ENCODE measurements around the gene HIVEP1. TPM values are rescaled to one million over a fixed set of nuclear protein-coding genes. Genes with fewer than 3 reads are reported as not detected.
A peak's percentile ranks its signal among the peaks of the same experiment; 100 is the strongest.

The HIVEP1 gene
- total and polyA plus RNA-seq, 2 of the 13 experiments (the other 11 are each of a cell fraction or from before 2014, with no cell fraction given) = 7.4 to 9.9 TPM

DNA sequence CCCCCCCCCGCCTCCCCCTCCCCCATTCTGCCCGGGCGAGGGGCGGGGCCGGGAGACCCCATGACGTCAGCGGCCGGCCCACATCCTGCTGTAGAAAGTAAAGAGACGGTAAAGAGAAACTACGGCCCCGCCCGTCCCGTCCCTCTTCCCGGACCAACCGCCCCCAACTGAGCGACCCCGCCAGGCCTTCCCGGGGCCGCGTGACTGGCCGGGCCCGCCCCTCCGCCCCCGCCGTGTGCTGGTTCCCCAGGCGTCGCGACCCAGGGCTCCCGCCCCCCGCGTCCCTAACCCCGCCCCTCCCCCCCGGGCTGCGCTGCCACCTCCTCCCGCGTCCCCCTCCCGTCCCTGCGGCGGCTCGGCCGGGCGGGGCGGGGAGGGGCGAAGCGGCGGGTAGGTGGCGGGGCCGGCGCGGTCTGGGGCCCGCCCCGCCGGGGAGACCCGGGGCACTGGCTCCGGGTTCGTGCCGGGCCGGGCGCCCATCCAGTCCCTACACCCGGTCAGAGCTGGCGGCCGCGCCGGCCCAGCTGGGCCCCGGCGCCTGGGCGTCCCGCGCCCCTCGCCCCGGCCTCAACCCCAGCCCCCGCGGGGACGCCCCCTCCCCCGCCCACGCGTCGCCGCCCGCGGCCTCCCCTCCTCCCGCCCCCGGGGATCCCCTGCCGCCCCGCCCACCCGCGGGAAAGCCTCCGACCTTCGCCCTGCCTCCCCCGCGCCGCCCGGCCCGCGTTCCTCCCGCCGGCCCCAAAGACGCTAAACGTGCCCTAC, 655 bp upstream of the HIVEP1 start (continued):
- TF ChIP-seq ZSCAN21 (CRISPR knock-in tag; IDR thresholded peaks at IDR 0.05; ENCODE audit: borderline replicate concordance) = no peak
- 0 out of 2 replicates have a peak, but pooled peaks have one; percentile 7 for TF ChIP-seq POGZ (CRISPR knock-in tag; IDR thresholded peaks at IDR 0.05)
- peak; percentile 49; the same call in 1 of the 2 replicates for TF ChIP-seq SOX5 (CRISPR knock-in tag; IDR thresholded peaks at IDR 0.05; ENCODE audit: borderline replicate concordance)
- TF ChIP-seq SMAD9 (CRISPR knock-in tag; IDR thresholded peaks at IDR 0.05) = no peak
- TF ChIP-seq, protein P1, sequence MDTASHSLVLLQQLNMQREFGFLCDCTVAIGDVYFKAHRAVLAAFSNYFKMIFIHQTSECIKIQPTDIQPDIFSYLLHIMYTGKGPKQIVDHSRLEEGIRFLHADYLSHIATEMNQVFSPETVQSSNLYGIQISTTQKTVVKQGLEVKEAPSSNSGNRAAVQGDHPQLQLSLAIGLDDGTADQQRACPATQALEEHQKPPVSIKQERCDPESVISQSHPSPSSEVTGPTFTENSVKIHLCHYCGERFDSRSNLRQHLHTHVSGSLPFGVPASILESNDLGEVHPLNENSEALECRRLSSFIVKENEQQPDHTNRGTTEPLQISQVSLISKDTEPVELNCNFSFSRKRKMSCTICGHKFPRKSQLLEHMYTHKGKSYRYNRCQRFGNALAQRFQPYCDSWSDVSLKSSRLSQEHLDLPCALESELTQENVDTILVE (CRISPR knock-in tag; IDR thresholded peaks at IDR 0.05) = peak; percentile 90; the same call in 1 of the 2 replicates

- FAIRE-seq (no peak), ATAC-seq (peak; percentile 52), DNase-seq (ENCODE audit: low spot score) (peak; percentile 49)
- Histone ChIP-seq H2AFZ (ENCODE audit: low read length) (no peak overlapping the region), H3K36me3 (replicated peaks in 1 of 2; ENCODE audit: control insufficient read depth in 1 of 2, insufficient read depth in 2 of 2, low read length in 2 of 2) (peaks cover 4 to 11% of the 10 kb centered on the region in 2 experiments; a peak in 4 of 5 replicates), H3K27me3 (ENCODE audit: control insufficient read depth in 1 of 2, insufficient read depth in 2 of 2, low read length in 2 of 2) (no peaks in the 10 kb centered on the region; a peak in 1 of 5 replicates), H3K4me2 (ENCODE audit: low read depth, low read length) (peak overlapping the region; percentile 77), H3K9ac (ENCODE audit: insufficient read depth, low read depth, low read length) (peak overlapping the region; percentile 84), H4K20me1 (ENCODE audit: insufficient read depth, low read length) (peaks cover 17% of the 10 kb centered on the region), H3K27ac (ENCODE audit: extremely low read length, insufficient read depth, low read length) (peak overlapping the region; percentile 69), H3K79me2 (ENCODE audit: insufficient read depth, low read length) (peaks cover 36% of the 10 kb centered on the region), H3K4me1 (ENCODE audit: insufficient read depth, low read length) (peaks cover 20% of the 10 kb centered on the region), H3K4me3 (replicated peaks in 1 of 3; ENCODE audit: insufficient read depth in 1 of 3, low read depth in 2 of 3, low read length in 3 of 3) (peak overlapping the region; percentile 90 to 93 (median 91)), H3K9me3 (ENCODE audit: low read length) (no peaks in the 10 kb centered on the region)
- WGBS (ENCODE audit: low lambda C conversion rate) = 1% methylated on average over 28 of the region's 60 CpGs
- ChIA-PET CTCF (ENCODE audit: low intra/inter-chr PET ratio, low total read pairs) (no interaction called here), POLR2A (interaction anchor here (1.0 to 1.2 kb wide), 2 partner anchors 11 to 1592 kb away, joined by 3 to 6 read pairs; no protein-coding TSS in a partner anchor)
- in situ Hi-C loops (cut with HindIII; ENCODE audit: extremely low pct_ligation_motif_present, low pct_unique_long_range_greater_than_20kb) = no loop called here
- intact Hi-C loops (cut with micrococcal nuclease; ENCODE audit: unreplicated experiment) = loop anchor here (10.0 kb wide), 1 partner anchor 478 kb away; the partner anchor contains the start of gene TMEM170B
- no TSS peak for BruUV-seq (replicated peaks)
- TF ChIP-seq ZNF317 (CRISPR knock-in tag; IDR thresholded peaks at IDR 0.05) = 0 out of 2 replicates have a peak, but pooled peaks have one; percentile 26
- TF ChIP-seq TFDP1 (CRISPR knock-in tag; IDR thresholded peaks at IDR 0.05; ENCODE audit: borderline replicate concordance) = no peak
- no peak for TF ChIP-seq FOXA1 (IDR thresholded peaks at IDR 0.05)
- peak; percentile 10; the same call in 1 of the 2 replicates for TF ChIP-seq FOXA1 (CRISPR knock-in tag; IDR thresholded peaks at IDR 0.05)
- TF ChIP-seq ZNF564 (CRISPR knock-in tag; IDR thresholded peaks at IDR 0.05) = no peak
- no peak for TF ChIP-seq ZNF577 (CRISPR knock-in tag; IDR thresholded peaks at IDR 0.05; ENCODE audit: borderline replicate concordance, low read depth)
- TF ChIP-seq ZBTB39 (CRISPR knock-in tag; IDR thresholded peaks at IDR 0.05) = no peak
- TF ChIP-seq, protein P2, sequence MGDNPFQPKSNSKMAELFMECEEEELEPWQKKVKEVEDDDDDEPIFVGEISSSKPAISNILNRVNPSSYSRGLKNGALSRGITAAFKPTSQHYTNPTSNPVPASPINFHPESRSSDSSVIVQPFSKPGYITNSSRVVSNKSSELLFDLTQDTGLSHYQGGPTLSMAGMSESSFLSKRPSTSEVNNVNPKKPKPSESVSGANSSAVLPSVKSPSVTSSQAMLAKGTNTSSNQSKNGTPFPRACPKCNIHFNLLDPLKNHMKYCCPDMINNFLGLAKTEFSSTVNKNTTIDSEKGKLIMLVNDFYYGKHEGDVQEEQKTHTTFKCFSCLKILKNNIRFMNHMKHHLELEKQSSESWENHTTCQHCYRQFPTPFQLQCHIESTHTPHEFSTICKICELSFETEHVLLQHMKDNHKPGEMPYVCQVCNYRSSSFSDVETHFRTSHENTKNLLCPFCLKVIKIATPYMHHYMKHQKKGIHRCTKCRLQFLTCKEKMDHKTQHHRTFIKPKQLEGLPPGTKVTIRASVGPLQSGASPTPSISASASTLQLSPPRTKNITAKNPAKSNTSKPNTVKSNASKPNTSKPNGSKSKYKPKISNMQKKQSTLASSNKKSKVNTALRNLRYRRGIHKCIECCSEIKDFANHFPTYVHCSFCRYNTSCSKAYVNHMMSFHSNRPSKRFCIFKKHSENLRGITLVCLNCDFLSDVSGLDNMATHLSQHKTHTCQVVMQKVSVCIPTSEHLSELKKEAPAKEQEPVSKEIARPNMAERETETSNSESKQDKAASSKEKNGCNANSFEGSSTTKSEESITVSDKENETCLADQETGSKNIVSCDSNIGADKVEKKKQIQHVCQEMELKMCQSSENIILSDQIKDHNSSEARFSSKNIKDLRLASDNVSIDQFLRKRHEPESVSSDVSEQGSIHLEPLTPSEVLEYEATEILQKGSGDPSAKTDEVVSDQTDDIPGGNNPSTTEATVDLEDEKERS (CRISPR knock-in tag; IDR thresholded peaks at IDR 0.05) = no peak
These were observed 620 bp downstream of the HIVEP1 start for GRCh38 chr6:12012558-12013306.

Measured in HepG2 (cell line).